EL (cell line): ENCODE results near the gene PA2G4.
A peak's percentile ranks its signal among the peaks of the same experiment; 100 is the strongest.
"Not testable (repeated sequence)": the region's sequence is repeated elsewhere in the genome, so short reads cannot be mapped to it uniquely, and the experiment has no call there.

Experiments used
- DNase-seq: peaks from one replicate; pipeline ENCODE4 v3.0.0-alpha.2; 2016

Gene PA2G4

GRCh38 chr12:56104109-56104814 is at the start of gene PA2G4:
TSS of gene PA2G4 (plus strand) at chr12:56104559. CDS start at chr12:56104738, 179 bp downstream.
- peak; percentile 100 for DNase-seq

GRCh38 chr12:56059964-56060363 is 44.4 kb upstream of the PA2G4 start:
- peak; percentile 90 for DNase-seq

- no peak for DNase-seq
Measured at GRCh38 chr12:56061982-56062381, 42.4 kb upstream of the PA2G4 start.

GRCh38 chr12:56062996-56063395 is 41.4 kb upstream of the PA2G4 start:
- DNase-seq, result no peak

- peak; percentile 77 for DNase-seq
Measured at GRCh38 chr12:56071648-56072047, 32.7 kb upstream of the PA2G4 start.

GRCh38 chr12:56074396-56074795 is 30.0 kb upstream of the PA2G4 start:
- DNase-seq, result no peak

- not testable (repeated sequence) for DNase-seq
Measured at GRCh38 chr12:56077966-56078365, 26.4 kb upstream of the PA2G4 start.

- DNase-seq, result no peak
Measured at GRCh38 chr12:56078427-56078826, 25.9 kb upstream of the PA2G4 start.

GRCh38 chr12:56078931-56079722 is 25.2 kb upstream of the PA2G4 start:
- peak; percentile 88 for DNase-seq

- DNase-seq, result peak; percentile 90
Measured at GRCh38 chr12:56079723-56080555, 24.4 kb upstream of the PA2G4 start, which contains the start of gene ERBB3. TSS of gene ERBB3 (plus strand) at chr12:56080165. CDS start at chr12:56080301, 136 bp downstream.

GRCh38 chr12:56080556-56081138 is 23.7 kb upstream of the PA2G4 start:
- DNase-seq, result no peak

GRCh38 chr12:56081393-56082347 is 22.7 kb upstream of the PA2G4 start:
- DNase-seq, result no peak

GRCh38 chr12:56082382-56082781 is 22.0 kb upstream of the PA2G4 start:
- DNase-seq, result no peak

- DNase-seq, result no peak
Measured at GRCh38 chr12:56082967-56083366, 21.4 kb upstream of the PA2G4 start.

GRCh38 chr12:56084958-56085543 is 19.3 kb upstream of the PA2G4 start:
- DNase-seq, result peak; percentile 33

- DNase-seq, result no peak
Measured at GRCh38 chr12:56086096-56086495, 18.3 kb upstream of the PA2G4 start.

- no peak for DNase-seq
Measured at GRCh38 chr12:56086608-56087007, 17.8 kb upstream of the PA2G4 start.

GRCh38 chr12:56087220-56087619 is 17.1 kb upstream of the PA2G4 start:
- DNase-seq, result no peak

- DNase-seq, result no peak
Measured at GRCh38 chr12:56097738-56098137, 6.6 kb upstream of the PA2G4 start.

- DNase-seq, result no peak
Measured at GRCh38 chr12:56098592-56098991, 5.8 kb upstream of the PA2G4 start.

GRCh38 chr12:56099787-56100186 is 4.6 kb upstream of the PA2G4 start:
- no peak for DNase-seq
